ENCODE results near the gene ADARB2.
"Not testable (repeated sequence)": the region's sequence is repeated elsewhere in the genome, so short reads cannot be mapped to it uniquely, and the experiment has no call there.

Gene ADARB2

GRCh38 chr10:1737222-1738061, at the start of gene ADARB2:
Gene ADARB2 (minus strand): TSS chr10:1737525.
- DNase-seq: peak; percentile 58

DNA sequence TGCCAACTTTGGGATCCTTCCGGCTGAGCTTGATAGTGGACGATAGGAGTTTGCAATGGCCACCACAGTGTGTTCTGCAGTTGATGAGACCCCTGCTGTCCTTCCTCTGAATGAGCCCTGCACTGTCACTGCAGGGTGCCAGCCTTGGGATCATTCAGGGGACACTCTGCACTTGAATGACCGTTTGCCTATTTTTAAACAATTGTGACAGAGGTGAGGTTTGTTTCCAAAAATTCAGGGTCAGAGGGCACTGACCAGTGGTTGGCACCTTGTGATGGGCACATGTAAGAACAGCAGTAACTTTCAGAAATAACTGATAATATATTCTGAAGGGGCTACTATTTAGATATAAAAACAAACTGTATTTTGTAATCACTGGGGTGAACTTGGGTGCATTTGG, 48.5 kb upstream of the ADARB2 start:
- no peak for DNase-seq

GRCh38 chr10:1782841-1783240, 45.5 kb upstream of the ADARB2 start:
- DNase-seq: no peak

DNA sequence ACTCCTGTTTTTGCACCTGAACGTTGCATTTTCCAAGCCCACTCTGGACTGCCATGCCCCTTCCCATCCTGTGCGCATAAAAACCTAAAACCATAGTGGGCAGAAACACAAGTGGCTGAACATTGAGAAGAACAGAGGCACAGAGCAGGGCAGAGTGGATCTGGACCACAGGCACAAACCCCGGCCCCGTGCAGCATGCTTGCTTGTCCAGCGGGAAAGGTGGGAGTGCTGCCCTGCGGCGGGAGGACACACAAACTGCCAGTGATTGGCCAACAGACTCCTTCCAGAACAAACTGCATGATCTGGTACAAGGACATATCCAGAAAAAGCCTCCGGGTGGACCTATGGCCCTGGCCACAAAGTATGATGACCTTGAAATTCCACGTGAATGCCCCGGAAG, 42.5 kb upstream of the ADARB2 start:
- no peak for DNase-seq

DNA sequence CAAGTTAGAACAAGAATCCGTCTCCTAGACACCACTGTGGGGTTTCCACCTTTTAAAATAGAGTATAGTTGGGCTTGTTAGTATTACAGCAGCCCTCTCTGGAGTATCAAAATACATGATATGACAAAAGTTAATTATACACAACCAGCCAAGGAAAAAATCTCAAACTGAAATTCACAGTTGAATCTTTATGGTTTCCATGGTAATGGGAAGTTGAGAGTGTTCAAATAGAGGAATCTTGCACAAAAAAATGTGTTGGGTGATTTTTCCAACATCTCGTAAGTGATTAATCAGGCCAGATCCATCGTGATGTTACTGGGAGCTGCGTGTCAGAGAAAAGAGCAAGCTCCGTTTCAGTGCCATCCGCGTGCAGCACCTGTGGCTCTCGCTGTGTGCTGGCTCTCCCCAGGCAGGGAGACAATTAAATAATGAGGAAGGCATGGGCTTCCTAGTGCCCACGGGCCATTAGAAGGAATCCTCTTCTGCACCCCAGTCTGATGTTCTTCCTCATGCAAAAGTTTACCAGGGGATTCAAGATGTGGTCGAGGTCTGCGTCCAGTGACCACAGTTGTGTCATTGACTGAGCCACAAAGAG, 41.1 kb upstream of the ADARB2 start:
- no peak for DNase-seq

- no peak for DNase-seq
Measured at GRCh38 chr10:1776127-1776662, 38.9 kb upstream of the ADARB2 start.

DNA sequence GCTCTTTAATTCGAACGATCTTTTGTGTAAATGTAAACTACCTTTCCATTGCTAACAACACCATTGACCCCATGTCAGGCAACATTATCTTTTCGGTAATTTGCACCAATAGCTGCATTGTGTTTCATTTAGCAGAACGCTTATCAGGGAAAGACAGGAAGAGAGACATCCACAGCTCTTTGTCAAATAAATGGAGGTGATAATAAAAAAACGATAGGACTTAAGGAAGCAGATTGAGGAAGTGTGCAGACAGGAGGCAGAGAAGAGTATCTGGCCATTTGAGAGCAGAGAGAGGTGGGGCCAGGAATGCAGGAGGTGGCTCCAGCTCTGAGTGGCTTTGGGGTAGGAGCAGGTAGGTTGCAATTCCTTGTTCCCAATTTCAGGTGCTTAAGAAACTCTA, 37.5 kb upstream of the ADARB2 start:
- DNase-seq: no peak

DNA sequence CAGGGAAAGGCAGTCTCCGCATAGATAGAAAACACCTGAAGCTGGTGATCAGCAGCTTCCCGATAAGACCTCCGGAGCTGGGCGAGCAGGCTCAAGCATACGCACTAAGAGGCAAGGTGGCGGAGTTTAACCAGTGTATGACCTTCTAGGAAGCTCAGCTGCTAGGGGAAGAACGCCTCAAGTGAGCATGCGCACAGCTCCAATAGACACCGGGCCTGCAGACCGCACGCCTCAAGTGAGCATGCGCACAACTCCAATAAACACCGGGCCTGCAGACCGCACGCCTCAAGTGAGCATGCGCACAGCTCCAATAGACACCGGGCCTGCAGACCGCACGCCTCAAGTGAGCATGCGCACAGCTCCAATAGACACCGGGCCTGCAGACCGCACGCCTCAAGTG, 35.9 kb upstream of the ADARB2 start:
- DNase-seq: not testable (repeated sequence)

- DNase-seq: no peak
Measured at GRCh38 chr10:1766049-1766448, 28.7 kb upstream of the ADARB2 start.

- no peak for DNase-seq
Measured at GRCh38 chr10:1762076-1762475, 24.8 kb upstream of the ADARB2 start.

- DNase-seq: no peak
Measured at GRCh38 chr10:1754506-1755153, 17.3 kb upstream of the ADARB2 start.

DNA sequence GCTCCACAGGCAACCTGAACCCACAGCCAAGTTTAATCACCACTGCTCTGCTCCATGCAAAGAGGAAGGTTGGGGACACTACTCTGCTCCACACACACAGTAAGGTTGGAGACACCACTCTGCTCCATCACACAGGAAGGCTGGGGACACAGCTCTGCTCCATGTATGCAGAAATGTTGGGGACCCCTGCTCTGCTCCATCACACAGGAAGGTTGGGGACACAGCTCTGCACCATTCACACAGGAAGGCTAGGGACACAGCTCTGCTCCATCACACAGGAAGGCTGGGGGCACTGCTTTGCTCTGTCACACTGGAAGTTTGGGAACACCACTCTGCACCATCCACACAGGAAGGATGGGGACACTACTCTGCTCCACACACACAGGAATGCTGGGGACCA, 14.8 kb upstream of the ADARB2 start:
- DNase-seq: no peak

GRCh38 chr10:1747590-1748157, 10.3 kb upstream of the ADARB2 start:
- no peak for DNase-seq

DNA sequence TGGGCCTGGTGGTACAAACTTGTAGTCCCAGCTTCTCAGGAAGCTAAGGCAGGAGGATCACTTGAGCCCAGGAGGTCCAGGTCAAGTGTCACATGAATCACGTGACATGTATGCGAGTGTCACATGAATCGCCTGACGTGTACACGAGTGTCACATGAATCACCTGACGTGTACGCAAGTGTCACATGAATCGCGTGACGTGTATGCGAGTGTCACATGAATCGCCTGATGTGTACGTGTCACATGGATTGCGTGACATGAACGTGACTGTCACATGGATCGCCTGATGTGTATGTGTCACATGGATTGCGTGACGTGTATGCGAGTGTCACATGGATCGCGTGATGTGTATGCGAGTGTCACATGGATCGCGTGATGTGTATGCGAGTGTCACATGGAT, 9.5 kb upstream of the ADARB2 start:
- no peak for DNase-seq

DNA sequence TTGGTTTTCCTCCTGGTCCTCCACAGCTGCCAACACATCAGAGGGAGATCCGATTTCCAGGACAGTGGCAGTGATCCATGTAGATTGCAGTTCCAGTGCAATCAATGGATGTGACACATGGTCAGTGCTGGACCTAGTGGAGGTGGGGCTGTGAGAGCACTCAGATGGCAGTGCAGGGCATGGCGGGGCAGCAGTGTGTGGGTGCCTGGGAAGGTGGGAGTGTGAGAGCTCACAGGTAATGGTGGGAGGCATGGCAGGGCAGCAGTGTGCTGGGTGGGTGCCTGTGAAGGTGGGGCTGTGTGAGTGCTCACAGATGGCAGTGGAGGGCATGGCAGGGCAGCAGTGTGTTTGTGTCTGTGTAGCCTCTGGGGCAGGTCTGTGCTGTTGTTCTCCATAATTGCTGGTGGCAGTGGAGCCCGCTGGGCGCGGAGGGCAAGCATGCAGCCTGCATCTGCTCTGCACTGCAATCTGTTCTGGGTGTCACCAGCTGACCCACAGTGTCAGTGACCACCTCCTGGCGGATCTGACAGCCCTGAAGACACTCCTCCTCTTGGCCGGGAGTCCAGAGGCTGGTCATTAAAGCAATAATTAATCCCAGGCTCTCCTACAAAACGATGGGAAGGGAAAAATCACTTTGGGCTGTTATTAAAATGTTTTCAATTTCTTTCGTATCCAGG, 8.6 kb upstream of the ADARB2 start:
- no peak for DNase-seq

- DNase-seq: no peak
Measured at GRCh38 chr10:1744524-1744923, 7.2 kb upstream of the ADARB2 start.

DNA sequence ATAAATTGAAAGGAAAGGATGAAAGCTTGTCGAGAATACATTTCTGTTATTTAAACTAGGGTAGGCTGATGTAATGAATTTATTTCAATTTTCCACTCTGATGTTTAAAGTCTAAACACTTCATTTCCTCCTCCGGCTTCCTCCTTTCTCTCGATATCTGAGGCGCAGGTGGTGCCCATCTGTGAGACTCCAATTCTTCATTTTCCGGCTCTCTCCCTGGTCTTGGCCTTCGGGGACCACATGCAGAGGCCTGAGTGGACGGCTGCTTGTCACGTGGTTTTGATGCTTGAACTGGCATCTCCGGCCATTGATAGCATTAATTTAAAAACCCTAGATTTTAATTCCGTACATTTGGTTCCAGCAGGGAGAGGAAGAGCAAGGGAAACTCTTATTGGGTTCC, 5.8 kb upstream of the ADARB2 start:
- DNase-seq: no peak

DNA sequence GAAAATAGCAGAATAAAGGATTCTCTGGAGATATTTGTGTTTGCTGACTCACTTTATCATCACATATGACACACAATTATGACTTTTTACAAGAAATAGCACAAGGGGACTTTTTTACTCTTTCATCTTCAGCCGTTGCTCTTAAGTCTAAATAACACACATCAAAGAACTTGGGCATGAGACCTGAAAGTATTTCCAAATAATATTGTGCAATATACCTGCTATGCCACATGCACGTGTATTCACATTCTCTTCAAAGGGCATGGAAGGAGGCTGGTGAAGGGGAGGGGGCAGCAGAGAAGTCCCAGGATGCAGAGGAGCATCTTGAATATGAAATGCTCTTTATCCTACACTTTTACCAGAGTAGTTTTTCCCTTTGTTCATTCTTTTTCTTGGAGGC, 4.1 kb upstream of the ADARB2 start:
- no peak for DNase-seq

GRCh38 chr10:1739751-1740150, 2.4 kb upstream of the ADARB2 start:
- DNase-seq: no peak

DNA sequence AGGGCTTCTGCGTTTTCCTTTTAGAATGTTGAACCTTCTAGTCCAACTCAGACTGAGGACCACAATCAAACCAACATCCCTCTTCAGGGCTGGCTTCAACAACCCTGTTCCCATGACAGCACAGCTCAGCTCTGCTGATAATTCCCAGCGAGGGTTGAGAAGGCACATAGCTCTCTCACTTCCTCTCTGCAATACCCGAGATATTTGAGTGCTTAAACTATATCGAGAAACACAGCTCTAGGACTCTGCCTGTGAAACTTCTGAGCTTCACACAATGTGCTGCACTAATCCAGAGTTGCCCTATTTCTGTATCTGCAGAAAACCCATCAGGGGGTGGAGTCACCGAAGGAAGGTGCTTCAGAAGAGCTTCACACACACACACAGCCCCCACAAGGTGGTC, 1.6 kb upstream of the ADARB2 start:
- DNase-seq: no peak

- no peak for DNase-seq
Measured at GRCh38 chr10:1736972-1737221, 428 bp downstream of the ADARB2 start.

GRCh38 chr10:1736144-1736971, 967 bp downstream of the ADARB2 start:
- DNase-seq: no peak
